ENCODE measurements around the gene RIMKLB. TPM values are rescaled to one million over a fixed set of nuclear protein-coding genes. Genes with fewer than 3 reads are reported as not detected.

The RIMKLB gene
- total RNA-seq, 4 donors from 2014 or later = 42.2 to 149 (median 73.8) TPM

DNA sequence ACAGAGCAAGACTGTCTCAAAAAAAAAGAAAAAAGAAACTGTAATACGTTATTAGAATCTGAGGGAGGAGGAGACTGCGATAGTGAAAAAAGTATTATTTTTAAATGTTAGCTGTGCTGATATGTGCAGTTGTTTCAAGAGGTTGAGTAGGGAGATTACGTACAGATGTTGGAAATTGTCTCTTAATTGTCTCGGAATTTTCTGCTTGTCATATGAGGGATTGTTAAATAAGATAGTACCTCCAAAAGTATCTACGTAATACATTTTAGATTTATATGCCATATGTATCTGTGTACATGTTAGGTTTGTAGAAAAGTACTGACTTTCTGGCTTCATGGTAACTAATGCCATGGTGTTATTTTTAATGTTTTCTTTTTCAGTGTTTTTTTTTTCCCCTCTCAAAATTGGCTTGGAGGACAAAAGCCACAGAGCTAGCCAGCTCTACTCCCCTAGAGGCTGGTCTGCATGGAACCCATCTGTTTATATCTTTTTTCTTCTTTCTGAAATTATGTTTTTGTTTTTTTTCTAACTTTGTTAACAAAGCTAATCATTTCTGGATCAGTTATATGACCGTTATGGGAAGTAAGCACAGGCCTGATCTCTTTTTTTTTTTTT lies 3.4 kb downstream of the RIMKLB start:
- TF ChIP-seq, protein P1, sequence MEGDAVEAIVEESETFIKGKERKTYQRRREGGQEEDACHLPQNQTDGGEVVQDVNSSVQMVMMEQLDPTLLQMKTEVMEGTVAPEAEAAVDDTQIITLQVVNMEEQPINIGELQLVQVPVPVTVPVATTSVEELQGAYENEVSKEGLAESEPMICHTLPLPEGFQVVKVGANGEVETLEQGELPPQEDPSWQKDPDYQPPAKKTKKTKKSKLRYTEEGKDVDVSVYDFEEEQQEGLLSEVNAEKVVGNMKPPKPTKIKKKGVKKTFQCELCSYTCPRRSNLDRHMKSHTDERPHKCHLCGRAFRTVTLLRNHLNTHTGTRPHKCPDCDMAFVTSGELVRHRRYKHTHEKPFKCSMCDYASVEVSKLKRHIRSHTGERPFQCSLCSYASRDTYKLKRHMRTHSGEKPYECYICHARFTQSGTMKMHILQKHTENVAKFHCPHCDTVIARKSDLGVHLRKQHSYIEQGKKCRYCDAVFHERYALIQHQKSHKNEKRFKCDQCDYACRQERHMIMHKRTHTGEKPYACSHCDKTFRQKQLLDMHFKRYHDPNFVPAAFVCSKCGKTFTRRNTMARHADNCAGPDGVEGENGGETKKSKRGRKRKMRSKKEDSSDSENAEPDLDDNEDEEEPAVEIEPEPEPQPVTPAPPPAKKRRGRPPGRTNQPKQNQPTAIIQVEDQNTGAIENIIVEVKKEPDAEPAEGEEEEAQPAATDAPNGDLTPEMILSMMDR (IDR thresholded peaks at IDR 0.05; ENCODE audit: low read depth) = no peak

DNA sequence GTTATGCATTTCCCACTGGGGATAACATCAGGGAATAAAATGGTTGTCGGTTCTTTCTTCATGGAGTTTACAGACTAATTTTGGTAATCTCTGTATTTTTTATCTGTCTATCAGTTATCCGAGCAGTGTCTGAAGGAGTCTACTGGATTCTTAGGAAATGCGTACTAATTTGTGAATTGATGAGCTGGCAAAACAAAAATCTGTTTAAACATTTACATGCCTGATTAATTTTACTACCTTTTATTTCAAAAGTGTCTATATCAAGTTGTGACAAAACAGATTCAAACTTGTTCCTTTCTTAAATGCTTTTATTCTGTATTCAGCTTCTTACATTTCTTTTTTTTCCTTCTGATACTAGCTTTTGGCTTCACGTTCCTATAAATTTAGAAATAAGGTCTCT lies 4.4 kb downstream of the RIMKLB start:
- TF ChIP-seq, protein P1 (IDR thresholded peaks at IDR 0.05; ENCODE audit: low read depth) = no peak

DNA sequence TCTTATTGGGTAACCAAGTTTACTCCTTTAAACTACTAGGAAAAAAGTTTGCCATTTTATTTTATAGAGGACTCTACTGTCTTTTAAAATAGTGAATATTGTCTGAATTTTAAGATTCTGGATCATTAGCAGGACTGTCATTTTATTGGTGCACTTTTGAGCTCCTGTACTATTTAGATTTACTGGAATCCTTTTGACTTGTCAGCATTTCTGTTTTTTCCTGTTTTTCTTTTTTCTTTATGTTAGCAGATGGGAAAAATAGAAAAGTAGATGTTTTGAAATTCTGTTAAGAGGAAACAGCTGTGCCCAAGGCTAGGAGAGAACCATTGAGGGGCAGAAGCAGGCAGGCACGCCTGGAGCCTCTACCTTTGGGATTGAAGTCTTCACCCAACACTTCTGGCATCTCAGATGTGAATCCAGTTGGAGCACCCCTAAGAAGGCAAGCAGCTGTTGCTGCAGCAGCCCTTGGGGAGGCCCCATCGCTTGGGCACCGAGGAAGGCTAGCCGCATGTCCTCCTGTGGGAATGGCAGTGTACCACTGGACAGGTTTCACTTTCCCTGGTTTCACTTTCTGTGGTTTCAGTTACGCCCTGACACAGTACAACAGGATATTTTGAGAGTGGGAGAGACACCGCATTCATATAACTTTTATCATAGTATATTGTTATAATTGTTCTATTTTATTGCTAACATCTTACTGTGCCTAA lies 11.5 kb downstream of the RIMKLB start:
- TF ChIP-seq, protein P1 (IDR thresholded peaks at IDR 0.05; ENCODE audit: low read depth) = no peak

DNA sequence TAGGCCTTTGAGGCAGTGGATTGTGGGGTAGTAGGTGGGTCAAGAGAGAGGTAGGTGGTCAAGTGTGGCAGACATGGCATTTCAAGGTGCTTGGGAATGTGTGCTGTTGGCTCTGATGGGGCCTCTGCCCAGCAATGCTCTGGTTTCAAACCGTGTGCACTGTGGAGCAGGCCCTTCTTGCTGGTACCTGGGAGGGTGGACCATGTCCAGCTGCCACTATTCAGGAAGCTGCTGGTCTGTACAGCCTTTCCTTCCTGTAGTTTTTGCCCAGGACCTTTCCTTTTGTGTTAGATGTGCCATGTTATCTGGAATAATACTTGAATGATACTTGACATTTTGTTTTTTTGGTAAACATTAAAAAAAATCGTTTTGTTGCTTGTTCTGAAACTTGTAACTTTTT lies 14.8 kb downstream of the RIMKLB start:
- TF ChIP-seq, protein P1 (IDR thresholded peaks at IDR 0.05; ENCODE audit: low read depth) = no peak

DNA sequence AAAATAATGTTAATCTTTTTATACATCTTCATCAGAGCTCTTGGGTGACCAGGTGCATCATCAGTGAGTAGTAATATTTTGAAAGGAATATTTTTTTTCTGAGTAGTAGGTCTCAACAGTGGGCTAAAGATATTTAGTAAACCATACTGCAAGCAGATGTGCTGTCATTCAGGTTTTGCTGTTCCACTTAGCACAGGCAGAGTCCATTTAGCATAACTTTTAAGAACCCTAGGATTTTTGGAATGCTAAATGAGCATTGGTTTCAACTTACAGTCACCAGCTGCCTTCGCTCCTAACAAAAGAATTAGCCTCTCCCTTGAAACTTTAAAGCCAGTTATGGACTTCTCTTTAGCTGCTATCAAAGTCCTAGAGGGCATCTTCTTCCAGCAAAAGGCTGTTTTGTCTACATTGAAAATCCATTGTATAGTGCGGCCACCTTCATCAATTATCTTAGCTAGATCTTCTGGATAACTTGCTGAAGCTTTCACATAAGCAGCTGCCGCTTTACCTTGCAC lies 24.6 kb downstream of the RIMKLB start:
- TF ChIP-seq, protein P1 (IDR thresholded peaks at IDR 0.05; ENCODE audit: low read depth) = no peak

DNA sequence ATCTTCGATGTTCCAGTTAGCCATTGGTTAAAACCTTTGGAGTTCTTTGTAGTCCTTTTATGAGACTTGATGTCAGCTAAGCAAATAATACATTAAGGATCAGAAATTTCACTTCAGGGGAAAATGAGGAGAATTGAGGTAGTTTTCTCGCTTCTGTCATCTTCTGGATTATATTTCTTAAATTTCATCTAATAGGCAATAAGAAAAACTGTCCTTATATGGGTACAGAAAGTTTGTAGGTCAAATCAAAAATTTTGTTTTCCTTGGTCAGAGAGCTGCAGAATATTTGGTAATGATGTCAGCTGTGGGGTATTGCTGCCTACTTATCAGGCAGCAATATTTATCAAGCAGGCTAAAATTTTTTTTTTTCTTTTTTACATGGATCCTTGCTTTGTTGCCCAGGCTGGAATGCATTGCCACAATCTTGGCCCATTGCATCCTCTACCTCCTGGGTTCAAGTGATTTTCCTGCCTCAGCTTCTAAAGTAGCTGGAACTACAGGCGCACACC lies 37.1 kb downstream of the RIMKLB start:
- TF ChIP-seq, protein P1 (IDR thresholded peaks at IDR 0.05; ENCODE audit: low read depth) = no peak

DNA sequence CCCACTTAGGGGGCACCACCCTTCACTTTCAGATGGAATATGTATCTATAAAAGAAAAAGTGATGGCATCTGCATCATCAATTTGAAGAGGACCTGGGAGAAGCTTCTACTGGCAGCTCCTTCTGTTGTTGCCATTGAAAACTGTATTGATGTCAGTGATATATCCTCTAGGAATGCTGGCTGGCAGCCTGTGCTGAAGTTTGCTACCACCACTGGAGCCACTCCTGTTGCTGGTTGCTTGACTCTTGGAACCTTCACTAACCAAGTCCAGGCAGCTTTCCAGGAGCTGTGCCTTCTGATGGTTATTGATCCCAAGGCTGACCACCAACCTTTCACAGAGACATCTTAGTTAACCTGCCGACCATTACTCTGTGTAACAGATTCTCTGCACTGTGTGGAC lies 44.7 kb downstream of the RIMKLB start:
- TF ChIP-seq, protein P1 (IDR thresholded peaks at IDR 0.05; ENCODE audit: low read depth) = no peak

All from subcutaneous adipose tissue (tissue), 4 donors.